GM21367 (cell line): Measurements from ENCODE around the gene GDPD5.
A peak's percentile ranks its signal among the peaks of the same experiment; 100 is the strongest.

Experiments used
- ATAC-seq: cut with Tn5 transposase; IDR thresholded peaks from one replicate; pipeline ENCODE4 v1.9.1; 2021; ENCODE audit not compliant: unreplicated experiment

Gene GDPD5

GRCh38 chr11:75525433-75526191, at the start of gene GDPD5:
TSS of gene GDPD5 (minus strand) at chr11:75525941. CDS start at chr11:75477735, 48,206 bp downstream.
- peak; percentile 66 for ATAC-seq

- no peak for ATAC-seq
Measured at GRCh38 chr11:75574698-75575602, 49.2 kb upstream of the GDPD5 start.

GRCh38 chr11:75572744-75573143, 47.0 kb upstream of the GDPD5 start:
- ATAC-seq: no peak

GRCh38 chr11:75571625-75572024, 45.9 kb upstream of the GDPD5 start:
- ATAC-seq: no peak

GRCh38 chr11:75570559-75571139, 44.9 kb upstream of the GDPD5 start:
- no peak for ATAC-seq

- no peak for ATAC-seq
Measured at GRCh38 chr11:75568616-75569219, 43.0 kb upstream of the GDPD5 start.

- ATAC-seq: no peak
Measured at GRCh38 chr11:75567971-75568370, 42.2 kb upstream of the GDPD5 start.

GRCh38 chr11:75566763-75567279, 41.1 kb upstream of the GDPD5 start:
- no peak for ATAC-seq

- no peak for ATAC-seq
Measured at GRCh38 chr11:75565916-75566762, 40.4 kb upstream of the GDPD5 start.

- ATAC-seq: no peak
Measured at GRCh38 chr11:75565221-75565814, 39.6 kb upstream of the GDPD5 start.

- ATAC-seq: no peak
Measured at GRCh38 chr11:75563978-75564552, 38.3 kb upstream of the GDPD5 start.

- no peak for ATAC-seq
Measured at GRCh38 chr11:75563501-75563977, 37.8 kb upstream of the GDPD5 start.

GRCh38 chr11:75562836-75563484, 37.2 kb upstream of the GDPD5 start:
- ATAC-seq: no peak

GRCh38 chr11:75562048-75562835, 36.5 kb upstream of the GDPD5 start, which contains the start of gene SERPINH1:
TSS of gene SERPINH1 (plus strand) at chr11:75562253. CDS start at chr11:75566350, 4,097 bp downstream.
- ATAC-seq: peak; percentile 71

GRCh38 chr11:75561426-75562047, 35.8 kb upstream of the GDPD5 start:
- no peak for ATAC-seq

GRCh38 chr11:75560644-75561043, 34.9 kb upstream of the GDPD5 start:
- no peak for ATAC-seq
